SKM-1 (cell line): Measurements from ENCODE around the gene OLFM1.

Source experiments
- DNase-seq: peaks from one replicate; lab custom pipeline; 2025; ENCODE audit not compliant: unreplicated experiment; lab: John Stamatoyannopoulos, UW

OLFM1 gene

DNA sequence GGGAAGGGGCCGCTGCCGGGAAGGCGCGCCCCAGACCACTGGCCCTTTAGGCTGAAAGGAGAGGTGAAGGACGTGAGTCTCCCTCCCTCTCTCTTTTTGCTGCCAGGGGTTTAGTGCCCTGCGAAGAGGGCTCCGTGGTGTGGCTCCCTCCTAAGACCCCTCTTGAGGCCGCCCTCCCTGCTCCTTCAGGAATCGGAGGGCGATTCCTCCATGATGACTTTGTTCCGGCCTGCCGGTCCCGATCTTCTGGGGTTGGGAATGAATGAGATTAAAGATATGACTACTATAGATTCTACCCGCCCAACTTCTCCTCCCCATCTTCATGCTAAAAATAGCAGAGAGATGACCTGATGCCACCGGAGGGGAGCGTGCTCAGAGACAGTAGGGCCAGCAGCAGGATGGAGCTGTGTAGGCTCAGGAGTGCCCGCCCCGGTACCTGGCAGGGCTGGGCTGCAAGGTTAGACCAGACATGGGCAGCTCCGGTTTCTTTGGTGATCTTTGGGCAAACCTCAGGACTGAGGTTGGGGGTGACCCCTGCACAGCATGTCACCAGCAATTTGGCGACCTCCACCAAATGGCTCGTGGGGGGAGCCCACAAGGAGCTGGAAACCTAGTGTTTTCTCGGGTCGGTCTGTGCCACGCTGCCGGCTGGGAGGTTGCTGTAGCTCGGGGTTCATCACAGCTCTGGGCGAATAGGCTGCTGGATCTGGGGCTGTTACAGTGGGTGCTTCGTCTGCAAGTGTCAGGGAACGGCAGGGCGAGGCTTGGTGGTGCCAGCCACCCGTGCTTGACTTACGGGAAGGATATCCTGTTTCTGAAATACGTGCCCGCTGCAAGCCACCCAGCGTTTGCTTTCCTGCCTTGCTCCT lies 1.7 kb downstream of the OLFM1 start:
- no peak for DNase-seq

DNA sequence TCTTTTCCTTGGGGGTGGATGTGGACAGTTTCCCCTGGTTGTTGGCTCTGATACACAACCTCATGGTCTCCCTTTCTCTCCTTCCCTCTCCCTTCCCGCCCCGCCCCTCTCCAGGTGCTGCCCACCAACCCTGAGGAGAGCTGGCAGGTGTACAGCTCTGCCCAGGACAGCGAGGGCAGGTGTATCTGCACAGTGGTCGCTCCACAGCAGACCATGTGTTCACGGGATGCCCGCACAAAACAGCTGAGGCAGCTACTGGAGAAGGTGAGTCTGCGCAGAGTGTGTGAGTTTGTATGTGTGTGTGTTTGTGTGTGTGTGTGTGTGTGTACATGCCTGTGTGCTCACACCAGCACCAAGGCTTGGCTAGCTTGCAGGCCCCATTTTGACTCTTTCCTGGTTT lies 2.6 kb downstream of the OLFM1 start:
- DNase-seq, result no peak

DNA sequence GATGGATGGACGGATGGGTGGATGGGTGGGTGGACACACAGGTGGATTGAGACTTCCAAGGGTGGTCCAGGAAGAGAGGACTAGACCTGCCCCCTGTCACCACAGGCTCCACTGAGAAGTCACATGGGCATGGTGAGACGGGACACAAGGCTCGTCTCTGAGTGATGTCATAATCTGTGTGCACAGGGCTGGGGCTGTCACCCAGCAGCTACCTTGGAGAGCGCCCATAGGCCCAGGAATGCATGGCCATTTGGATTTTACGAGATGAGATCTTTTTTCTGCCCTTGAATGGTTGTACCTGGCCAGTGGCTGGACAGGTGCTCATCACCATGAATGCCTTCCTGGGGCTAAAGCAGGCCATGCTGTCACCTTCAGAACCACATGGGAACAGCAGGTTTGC lies 3.1 kb downstream of the OLFM1 start:
- no peak for DNase-seq

DNA sequence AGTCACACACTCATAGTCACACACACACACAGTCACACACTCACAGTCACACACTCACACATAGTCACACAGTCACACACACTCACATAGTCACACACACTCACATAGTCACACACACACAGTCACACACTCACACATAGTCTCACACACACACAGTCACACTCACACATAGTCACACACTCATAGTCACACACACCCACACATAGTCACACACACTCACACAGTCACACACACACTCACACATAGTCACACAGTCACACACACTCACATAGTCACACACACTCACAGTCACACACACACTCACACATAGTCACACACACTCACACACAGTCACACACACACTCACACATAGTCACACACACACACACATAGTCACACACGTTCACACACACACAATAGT lies 4.1 kb downstream of the OLFM1 start:
- DNase-seq, result no peak

DNA sequence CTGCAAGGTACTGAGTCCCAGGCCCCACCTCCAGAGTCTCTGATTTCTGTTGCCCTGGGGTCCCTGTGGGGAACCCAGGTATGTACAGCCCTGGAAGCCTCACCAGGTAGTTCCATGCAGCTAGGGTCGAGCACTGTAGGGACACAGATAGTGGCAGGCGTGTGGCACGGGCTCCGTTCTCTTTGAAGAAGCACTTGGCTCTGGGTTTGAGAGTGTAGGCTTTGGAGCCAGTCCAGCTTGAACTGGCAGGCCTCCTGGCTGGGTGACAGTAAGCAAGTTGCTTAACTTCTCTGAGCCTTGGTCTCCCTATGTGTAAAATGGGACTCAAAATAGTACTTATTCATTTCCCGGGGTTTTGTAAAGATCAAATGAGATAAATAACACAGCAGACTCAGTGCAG lies 5.6 kb downstream of the OLFM1 start:
- no peak for DNase-seq

DNA sequence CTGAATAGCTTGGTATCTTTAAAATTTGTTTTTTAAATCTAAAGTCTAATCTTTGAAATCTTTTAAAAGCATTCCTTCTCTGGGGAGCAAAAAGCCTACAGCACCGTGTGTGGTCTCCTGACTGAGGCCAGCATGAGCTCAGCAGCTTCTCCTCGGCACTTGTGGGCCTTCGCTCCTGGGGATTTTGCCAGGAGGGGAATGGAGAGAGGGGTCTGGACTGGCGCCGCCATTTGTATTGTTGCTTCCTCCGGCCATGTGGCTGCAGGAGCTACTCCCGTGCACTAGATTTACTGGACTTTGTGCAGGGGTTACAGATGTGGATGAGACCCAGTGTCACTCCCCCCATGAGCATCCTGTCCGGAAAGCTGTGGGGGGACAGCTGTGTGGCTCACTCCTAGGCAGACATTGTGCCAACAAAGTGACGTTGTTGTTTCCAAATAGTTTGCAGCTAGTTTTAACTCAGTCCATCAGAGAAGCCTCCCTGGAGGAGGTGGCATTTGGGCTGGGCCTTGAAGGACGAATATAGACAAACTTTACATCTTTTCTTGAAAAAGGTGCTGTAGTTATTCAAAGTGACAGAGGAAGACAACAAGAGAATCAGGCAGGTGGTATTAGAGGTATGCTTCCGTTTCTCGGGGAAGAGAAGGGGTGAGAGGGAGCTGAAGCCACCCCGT lies 6.6 kb downstream of the OLFM1 start:
- no peak for DNase-seq

DNA sequence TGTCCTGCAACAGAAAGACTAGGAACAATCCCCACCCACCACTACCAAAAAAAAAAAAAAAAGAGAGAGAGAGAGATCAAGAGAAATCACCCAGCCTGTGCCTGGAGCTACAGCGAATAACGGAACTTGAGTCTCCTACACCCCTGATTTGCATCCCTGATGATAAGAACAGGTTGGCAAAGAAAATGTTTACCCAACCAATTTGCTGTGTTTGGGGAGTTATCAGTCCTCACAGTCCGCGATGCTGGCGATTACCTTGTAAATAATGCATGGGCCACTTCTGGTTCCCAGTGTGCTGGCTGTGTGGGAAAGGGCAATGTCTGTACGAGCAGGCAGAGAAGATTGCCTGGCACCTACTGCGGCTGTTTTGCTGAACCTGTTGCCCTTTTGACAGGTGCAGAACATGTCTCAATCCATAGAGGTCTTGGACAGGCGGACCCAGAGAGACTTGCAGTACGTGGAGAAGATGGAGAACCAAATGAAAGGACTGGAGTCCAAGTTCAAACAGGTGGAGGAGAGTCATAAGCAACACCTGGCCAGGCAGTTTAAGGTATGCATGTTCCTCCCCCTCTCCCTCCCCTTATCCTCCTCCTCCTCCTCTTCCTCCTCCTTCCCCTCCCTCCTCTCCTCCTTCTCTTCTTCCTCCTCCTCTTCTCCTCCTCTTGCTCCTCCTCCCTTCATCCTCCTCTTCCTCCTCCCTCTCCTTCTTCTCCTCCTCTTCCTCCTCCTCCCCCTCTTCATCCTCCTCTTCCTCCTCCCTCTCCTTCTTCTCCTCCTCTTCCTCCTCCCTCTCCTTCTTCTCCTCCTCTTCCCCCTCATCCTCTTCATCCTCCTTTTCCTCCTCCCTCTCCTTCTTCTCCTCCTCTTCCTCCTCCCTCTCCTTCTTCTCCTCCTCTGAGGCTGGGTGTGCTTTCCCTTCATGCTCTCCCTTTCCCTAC lies 8.3 kb downstream of the OLFM1 start:
- DNase-seq, result no peak

DNA sequence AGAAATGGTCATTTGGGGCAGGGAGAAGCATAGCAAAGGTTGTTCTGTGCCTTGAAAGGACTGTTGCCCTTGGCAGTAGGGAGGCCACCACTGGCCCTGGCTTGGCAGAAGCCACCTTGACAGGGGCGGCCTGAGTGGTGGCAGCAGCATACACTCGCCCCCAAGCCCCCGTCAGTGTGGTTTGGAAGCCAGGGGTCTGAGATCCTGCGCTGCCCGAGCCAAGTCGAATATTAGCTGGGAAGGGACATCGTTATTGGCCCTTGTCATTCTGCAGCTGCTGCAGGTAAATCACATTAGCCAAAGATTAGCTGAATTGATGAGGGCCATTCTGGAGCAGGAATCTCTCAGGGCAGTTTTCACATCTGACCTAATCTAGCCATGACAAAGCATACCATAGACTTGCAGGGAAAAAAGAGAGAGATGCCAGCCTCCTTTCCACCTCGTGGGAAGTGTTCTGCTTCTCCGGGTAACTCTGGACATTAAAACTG lies 9.0 kb downstream of the OLFM1 start:
- DNase-seq, result no peak

DNA sequence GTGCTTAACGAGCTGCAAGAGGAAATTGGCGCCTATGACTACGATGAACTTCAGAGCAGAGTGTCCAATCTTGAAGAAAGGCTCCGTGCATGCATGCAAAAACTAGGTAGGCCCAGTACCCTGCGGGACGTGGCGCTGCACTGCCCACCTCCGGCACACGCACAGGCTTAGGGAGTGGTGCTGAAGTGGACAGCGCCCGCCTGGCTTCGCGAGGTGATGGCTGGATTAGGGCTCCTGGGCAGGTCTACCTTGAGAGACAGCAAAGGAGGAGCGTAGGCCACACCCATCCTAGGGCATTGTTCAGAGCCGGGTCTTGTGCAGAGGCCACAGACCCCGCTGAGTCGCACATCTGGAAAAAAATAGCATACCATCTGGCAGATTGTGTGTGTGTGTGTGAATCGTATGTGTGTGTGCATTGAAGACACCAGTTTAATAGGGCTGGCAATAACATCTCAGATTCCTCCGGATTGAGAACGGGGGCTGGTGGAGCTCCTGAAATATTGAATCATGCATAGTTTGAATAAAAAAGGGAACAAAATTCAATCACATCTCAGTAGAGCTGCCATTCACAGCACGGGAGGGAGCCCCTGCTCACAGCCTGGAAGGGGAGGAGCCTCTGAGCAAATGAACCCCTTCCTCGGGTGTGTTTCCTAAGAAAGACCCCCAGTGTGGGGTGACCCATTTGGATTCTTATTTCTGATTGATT lies 11.1 kb downstream of the OLFM1 start:
- no peak for DNase-seq

DNA sequence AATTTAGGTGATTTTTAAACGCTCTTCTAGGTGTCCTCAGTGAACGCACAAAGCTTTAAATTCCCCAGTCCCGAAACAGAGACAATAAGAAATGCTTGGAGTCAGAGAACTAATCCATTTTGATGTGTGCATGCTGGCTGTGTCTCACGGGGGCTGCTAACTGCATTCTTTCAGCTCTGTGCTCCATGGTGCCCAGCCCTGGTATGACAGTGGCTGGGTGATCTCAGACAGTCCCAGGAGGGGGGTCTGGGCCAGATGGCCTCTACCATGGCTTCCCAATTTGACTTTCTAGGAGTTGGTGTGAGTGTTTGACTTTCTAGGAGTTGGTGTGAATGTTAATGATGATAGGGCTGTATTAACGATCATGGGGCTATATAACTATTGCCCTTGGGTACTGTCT lies 12.1 kb downstream of the OLFM1 start:
- DNase-seq, result no peak

DNA sequence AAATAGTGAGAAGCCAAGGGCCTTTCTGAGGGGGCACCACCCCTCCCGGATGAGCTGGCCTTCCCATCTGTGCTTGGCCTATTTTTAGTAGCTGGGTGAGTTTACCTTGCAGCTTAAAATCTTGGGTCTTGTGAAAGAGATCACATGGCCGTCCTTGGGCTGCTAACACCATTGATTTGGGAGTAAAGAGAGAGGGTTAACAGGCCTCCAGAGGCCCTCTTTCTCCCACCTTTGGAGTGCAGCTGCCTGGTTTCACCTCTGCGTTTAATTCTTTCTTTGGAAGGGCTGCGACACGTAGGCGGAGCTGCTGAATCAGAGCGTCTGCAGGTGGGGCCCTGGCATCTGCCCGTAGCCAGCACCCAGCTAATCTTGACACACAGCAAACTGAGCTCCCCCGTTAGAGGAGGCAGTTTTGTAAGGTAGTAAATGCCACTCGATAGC lies 12.8 kb downstream of the OLFM1 start:
- DNase-seq, result no peak

DNA sequence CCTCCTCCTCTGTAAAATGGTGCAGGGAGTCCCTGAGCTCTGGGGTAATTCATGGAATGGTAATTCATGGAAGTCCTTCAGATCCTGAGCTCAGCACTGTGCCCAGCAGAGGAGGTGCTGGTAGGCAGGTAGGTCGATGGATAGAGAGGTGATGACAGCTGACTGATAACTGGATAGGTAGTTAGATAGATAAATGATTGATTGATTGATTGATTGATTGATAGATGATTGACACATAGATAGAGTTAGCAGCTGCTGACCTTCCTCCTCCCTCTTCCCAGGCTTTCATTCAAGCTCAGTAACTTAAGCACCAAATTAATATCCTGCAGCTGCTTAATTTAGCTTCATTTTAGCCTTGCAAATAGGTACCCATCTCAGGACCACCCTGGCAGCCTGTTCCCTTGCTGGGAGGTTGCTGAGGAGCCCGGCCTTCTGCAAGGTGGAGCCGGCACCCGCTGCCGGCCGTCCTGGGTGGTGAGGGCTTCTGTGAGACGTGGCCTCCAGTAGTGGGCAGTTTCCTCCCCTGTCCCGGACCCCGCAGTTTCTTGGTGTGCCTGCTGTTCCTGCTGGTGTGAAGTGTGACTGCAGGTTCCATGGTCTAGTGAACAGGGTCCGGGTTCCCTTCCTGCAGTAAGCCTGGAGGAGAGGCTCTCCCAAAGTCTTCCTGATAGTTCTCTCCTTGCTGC lies 13.4 kb downstream of the OLFM1 start:
- no peak for DNase-seq

DNA sequence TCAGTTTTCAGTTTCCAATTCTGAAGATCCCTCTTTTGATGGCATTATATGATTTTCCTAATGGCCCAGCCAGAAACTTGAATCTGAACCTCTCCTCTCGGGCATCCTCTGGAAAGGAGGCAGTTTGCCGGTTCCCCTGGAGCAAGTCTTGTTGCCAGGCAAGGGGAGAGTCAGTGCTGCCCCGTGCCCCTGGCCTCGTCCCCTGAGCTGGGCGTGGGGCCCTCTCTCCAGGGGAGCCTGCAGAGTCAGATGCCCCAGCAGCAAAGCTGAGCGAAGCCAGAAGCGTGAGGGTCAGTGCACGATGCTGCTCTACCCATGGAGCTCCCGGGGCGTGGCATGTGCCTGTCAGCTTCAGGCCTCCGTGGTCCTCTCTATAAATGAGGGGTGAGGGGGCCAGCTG lies 14.0 kb downstream of the OLFM1 start:
- DNase-seq, result no peak

DNA sequence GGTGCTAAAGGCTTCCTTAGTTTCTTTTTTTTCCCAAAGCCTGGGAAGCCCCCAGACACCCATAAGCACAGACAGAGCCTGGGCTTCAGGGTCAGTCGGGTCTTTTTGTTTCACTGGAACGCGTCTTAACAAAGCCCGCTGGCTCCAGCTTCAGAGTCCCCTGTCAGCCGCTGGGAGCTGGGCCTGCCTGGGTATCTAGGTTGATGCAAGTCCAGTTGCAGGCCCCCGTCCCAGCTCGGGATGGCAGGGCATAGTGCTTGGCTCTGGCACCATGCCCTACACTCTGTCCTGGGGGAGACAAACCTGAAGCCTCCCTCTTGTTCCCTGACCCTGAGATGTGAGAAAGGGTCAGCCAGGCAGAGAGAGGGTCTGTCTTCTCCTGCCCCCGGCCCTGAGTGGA lies 14.5 kb downstream of the OLFM1 start:
- DNase-seq, result no peak

DNA sequence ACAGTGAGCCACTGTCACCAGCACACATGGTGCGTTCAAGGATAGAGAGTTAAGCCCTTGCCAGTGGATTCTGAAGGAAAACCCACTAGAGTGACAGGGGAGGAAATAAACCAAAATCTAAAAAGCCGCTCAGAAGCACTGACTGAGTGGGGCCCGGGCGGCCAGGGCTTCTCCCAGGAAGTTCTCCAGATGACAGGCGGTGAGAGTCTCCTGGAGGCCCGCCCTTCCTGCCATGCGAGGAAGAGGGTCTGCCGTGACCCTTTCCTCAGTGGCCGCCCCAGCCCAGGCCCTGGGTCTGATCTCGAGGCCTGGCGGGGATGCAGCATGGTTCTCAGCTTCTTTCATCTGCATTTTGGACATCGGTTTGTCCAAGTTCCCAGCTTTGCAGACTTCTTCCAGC lies 14.9 kb downstream of the OLFM1 start:
- no peak for DNase-seq

DNA sequence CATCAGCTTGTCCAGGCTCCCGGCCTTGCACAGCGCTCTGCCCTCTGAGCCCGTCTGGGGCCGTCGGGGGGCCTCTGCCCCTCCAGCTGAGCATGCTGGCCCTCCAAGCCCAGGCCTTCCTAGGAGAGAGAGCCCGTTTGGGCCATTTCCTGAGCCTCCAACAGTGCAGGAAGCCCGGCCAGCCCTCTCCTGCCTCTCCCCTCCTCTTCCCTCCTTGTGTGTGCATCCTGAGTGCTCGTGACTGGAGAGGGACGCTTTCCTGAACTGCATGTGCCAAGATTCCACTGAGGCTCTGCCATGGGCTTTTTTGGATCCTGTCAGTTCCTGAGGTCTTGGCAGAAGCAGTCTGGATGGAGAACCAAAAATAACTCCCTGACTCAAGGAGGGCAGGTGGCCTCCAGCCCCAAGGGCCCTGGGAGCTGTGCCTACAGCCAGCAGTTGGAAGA lies 15.6 kb downstream of the OLFM1 start:
- no peak for DNase-seq

DNA sequence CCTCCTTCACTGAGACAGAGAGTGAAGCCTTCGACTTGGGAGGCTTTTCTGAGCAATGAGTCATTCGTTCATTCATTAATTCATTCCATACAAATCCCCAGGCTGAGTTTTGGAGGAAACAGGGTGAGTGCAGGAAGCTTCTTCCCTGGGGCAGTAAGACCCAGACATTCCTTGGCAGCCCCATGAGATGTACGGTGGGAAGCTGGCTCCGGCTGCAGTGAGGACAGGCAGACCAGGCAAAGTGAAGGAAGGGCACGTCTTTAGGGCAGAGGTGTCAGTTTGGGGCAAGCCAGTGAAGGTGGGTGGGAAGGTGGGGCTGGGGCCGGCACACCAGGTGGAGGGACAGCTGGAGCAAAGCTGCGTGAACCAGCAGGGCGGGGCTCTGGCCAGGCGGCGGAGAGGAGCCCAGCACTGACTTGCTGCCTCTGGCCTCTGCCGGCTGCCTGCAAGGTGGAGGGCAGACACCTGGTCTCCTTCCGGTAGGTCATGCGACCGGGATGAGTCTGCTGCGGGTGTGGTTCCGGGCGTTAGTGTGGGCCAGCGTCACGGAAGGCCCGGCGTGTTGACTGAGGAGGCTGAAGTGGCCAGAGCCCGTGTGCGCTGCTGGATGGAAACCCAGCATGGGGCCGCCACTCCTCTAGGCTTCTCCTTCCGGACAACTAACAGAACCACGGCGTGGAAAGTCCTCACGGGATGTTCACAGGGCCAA lies 16.6 kb downstream of the OLFM1 start:
- no peak for DNase-seq

DNA sequence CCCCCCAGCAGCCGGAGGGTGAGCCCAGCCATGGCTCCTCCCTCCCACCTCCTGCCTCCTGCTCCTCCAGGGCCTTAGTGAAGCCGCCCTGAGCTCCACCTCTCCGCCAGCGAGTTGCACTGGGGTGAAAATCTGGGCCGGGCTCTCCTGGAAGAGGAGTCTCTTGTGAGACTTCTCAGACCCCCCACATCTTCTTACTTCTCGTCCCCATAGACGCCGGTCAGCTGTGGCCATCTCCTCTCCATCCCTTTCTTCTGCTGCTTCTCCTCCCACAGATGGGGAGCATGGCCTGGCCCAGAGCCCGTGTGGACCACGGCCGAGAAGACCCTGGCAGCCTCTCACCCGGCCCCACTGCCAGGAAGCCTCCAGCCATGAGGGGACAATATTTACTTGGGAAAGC lies 17.3 kb downstream of the OLFM1 start:
- no peak for DNase-seq

DNA sequence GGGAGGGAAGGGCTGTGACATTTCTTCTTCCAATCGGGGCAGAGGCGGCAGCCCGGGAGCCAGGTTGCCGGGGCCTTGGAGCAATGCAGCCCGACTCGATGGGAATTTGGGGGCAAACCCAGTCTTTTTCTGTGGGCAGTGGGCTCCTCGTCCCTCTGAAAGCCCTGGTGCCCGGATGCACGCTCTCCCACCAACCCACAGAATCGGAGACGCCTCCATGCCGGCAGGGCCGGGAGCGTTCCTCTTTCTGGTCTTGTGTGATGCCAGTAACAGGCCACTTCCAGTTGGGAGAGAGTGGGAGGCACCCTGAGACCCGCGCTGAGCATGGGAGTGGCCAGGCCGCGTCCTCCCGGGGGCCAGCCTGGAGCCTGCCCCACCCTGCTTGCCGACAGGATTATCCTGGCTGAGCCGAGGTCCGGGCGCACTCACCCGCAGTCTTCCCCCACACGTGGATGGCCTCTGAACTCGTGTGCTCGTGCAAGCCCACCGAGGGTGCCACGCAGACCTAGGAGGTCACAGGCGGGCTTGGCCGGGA lies 17.8 kb downstream of the OLFM1 start:
- DNase-seq, result no peak
